Right lobe of liver (tissue), 6 donors: ENCODE measurements around the gene TMEM38B. TPM values are rescaled to one million over a fixed set of nuclear protein-coding genes. Genes with fewer than 3 reads are reported as not detected.

ENCODE experiments used
- ATAC-seq, 4 donors: fragments of 200-7000 bp; cut with Tn5 transposase; one replicate each; pipeline ENCODE4 v1.9.1; 2020; ENCODE audit warnings: mild to moderate bottlenecking in 4 of 4, moderate library complexity in 4 of 4
- DNase-seq, 3 donors: peaks; one replicate each; pipeline ENCODE4 v3.0.0-alpha.2; 2020
- H3K27ac ChIP-seq, 3 donors: fragments of 200-600 bp; one replicate each; pipeline ENCODE4 v1.8.0; 2022
- H3K27me3 ChIP-seq, 2 donors: fragments of 200-600 bp; one replicate each; pipeline ENCODE4 v1.8.0; 2022
- H3K36me3 ChIP-seq, 4 donors: fragments of 200-600 bp; sonication (generic) in 1 of 4; one replicate each; pipeline versions ENCODE4 v1.5.1 to v1.8.0; 2017 to 2022; ENCODE audit warnings: control low read depth in 1 of 4
- H3K4me1 ChIP-seq, 4 donors: fragments of 200-600 bp; sonication (generic) in 1 of 4; one replicate each; pipeline versions ENCODE4 v1.5.1 to v1.8.0; 2017 to 2022; ENCODE audit warnings: control low read depth in 1 of 4
- H3K4me3 ChIP-seq, 3 donors: fragments of 200-600 bp; one replicate each; pipeline ENCODE4 v1.8.0; 2022
- H3K9me3 ChIP-seq, 4 donors: fragments of 200-600 bp; sonication (generic) in 1 of 4; one replicate each; pipeline versions ENCODE4 v1.5.1 to v1.8.0; 2017 to 2022; ENCODE audit warnings: control low read depth in 1 of 4
- POLR2A ChIP-seq: fragments of 450-650 bp; IDR thresholded peaks from one replicate; pipeline ENCODE4 v1.6.1; 2017; ENCODE audit warnings: antibody characterized with exemption, mild to moderate bottlenecking
- WGBS: methylation state at CpG from one replicate; pipeline ENCODE4 v1.1.6; 2018; ENCODE audit warnings: low coverage, low lambda C conversion rate; ENCODE audit not compliant: insufficient coverage; ENCODE audit errors: missing lambda C conversion rate; 5-methylcytosine and 5-hydroxymethylcytosine counted together
- intact Hi-C, 2 donors: fragments of 100-400 bp; cut with DNase I; formaldehyde crosslinking; loops; one replicate each; pipeline versions ENCODE4 v1.11.2 to v1.14.1; 2022
- total RNA-seq, 6 experiments: library from RNA; depleted of rRNA in 2 of 6; stranded (reverse); fragments of >200 nt in 2 of 6; fragmentation: NEBNext Ultra II Directional in 3 of 6; extraction: Animal tissue kit (Norgen Biotek cat#: 25700) in 3 of 6; gene quantifications; one replicate each; pipeline versions ENCODE4 v1.1.0 to v1.2.4, GENCODE V29; 2016 to 2023
- TF ChIP-seq, protein P1 (sequence below), 4 donors: fragments of 200-600 bp in 3 of 4; fragments of 450-650 bp in 1 of 4; IDR thresholded peaks; one replicate each; pipeline versions ENCODE4 v1.5.1 to v1.8.0; 2016 to 2022; ENCODE audit warnings: antibody characterized with exemption in 4 of 4, mild to moderate bottlenecking in 2 of 4
- donor health status: DM: no; HTN: yes; CAD: no.
- donor health status: DM: no; HTN: no; CAD: no.
- donor health status: DM: no; HTN: no; CAD: no.
- donor health status: DM: no; HTN: yes; CAD: no.
- donor health status: DM: no; HTN: yes; CAD: no.

Gene TMEM38B
- total RNA-seq, 6 experiments from 2014 or later: 9.5 to 16.9 (median 11.9) TPM

DNA sequence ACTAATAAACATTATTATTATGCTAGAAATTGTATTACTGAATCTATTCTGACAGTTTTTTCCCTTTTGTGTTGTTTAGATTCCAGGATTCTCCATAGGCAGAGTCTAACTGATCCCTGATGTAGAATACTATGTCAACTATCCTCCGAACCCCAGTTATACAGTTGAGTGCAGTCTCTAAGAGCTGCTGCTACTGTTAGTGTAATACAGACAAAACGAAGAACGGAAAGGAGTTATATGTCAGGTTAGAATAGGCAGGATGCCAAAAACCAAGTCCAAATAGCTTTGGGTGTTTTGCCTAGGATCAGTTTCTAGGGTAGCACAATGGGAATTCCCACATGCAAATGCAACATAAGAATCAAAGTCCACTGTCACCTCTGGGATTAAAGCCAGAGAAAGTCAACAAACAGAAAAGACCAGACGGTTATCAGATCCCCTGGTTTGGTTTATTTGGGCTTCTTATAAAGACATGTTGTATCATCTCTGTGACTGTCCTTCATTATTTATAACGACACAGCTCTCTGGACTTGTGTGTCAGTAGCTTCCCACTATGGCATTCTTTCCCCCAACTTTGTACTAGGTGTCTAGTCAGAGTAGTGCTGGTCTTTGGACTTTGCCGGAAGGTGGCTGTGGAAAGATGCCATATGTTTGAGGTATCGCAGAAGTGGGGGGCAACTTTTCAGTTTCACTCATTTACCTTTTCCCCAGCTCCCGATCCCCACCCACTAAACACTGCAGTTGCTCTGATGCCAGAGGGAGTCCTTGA, 14.9 kb upstream of the TMEM38B start:
- no peak for TF ChIP-seq POLR2A
- TF ChIP-seq, protein P1, sequence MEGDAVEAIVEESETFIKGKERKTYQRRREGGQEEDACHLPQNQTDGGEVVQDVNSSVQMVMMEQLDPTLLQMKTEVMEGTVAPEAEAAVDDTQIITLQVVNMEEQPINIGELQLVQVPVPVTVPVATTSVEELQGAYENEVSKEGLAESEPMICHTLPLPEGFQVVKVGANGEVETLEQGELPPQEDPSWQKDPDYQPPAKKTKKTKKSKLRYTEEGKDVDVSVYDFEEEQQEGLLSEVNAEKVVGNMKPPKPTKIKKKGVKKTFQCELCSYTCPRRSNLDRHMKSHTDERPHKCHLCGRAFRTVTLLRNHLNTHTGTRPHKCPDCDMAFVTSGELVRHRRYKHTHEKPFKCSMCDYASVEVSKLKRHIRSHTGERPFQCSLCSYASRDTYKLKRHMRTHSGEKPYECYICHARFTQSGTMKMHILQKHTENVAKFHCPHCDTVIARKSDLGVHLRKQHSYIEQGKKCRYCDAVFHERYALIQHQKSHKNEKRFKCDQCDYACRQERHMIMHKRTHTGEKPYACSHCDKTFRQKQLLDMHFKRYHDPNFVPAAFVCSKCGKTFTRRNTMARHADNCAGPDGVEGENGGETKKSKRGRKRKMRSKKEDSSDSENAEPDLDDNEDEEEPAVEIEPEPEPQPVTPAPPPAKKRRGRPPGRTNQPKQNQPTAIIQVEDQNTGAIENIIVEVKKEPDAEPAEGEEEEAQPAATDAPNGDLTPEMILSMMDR (IDR thresholded peaks at IDR 0.05): no peak
- intact Hi-C loops: no loop called here
- 22% methylated on average over 8 of the region's 8 CpGs for WGBS
- Histone ChIP-seq H3K36me3 (no peaks in the 10 kb centered on the region), H3K27me3 (no peaks in the 10 kb centered on the region), H3K4me1 (peaks cover 0 to 14% (median 5%) of the 10 kb centered on the region in 4 donors), H3K27ac (peak overlapping the region; percentile 35 to 44 (median 41)), H3K4me3 (no peak overlapping the region), H3K9me3 (no peaks in the 10 kb centered on the region)
- DNase-seq: peak in 1 of 3 donors; percentile 48
- peak; percentile 90 to 98 (median 94) for ATAC-seq

DNA sequence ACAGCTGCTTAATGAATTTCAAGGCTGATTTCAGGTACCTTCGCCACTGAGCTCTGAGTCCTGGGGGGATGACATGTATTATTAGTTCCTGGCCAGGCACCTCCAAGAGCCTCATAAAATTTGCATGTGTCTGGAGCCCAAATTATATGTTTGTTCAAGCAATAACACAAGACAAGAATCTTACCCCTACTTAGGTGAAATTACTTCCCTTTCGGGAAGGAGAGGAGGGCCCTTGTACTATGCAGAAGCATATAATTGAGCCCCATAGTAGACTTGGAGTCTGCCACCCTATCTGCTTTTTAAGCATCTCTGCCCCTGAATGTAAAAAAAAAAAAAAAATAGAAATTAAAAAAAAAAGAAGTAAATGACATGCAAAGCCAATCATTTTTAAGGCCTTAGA, 13.0 kb upstream of the TMEM38B start:
- H3K4me1 ChIP-seq: peaks cover 0 to 14% (median 5%) of the 10 kb centered on the region in 4 donors
- no peaks in the 10 kb centered on the region for H3K36me3 ChIP-seq
- WGBS: 94% methylated on average over 2 of the region's 2 CpGs
- no peaks in the 10 kb centered on the region for H3K9me3 ChIP-seq
- intact Hi-C loops: no loop called here
- no peak overlapping the region for H3K4me3 ChIP-seq
- H3K27ac ChIP-seq: no peak overlapping the region
- no peak for DNase-seq
- no peaks in the 10 kb centered on the region for H3K27me3 ChIP-seq
- ATAC-seq: no peak
- no peak for TF ChIP-seq POLR2A
- TF ChIP-seq, protein P1 (IDR thresholded peaks at IDR 0.05): no peak

DNA sequence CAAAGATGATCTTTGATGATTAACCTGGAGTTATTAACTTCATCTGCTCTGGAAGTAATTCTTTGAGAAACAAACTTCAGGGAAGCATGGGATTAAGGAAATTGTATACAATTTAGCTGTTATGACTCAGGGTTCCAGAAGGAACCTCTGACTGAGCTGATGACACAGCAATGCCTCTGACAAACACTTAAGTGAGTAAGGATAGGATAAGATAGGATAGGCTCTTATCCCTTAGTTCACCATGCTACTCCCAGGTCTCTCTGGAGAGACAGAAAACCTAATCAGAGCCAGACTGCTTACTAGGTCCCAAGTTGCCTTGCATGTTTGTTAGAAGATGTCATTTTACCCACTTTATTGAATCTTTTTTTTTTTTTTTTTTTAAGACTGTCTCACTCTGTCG, 12.6 kb upstream of the TMEM38B start:
- WGBS: 100% methylated on average over 1 of the region's 1 CpG

GRCh38 chr9:105683688-105684275, 10.6 kb upstream of the TMEM38B start:
- H3K4me1 ChIP-seq: peaks cover 0 to 9% (median 4%) of the 10 kb centered on the region in 4 donors
- DNase-seq: no peak
- ATAC-seq: no peak
- 73% methylated on average over 1 of the region's 1 CpG for WGBS
- no peak overlapping the region for H3K27ac ChIP-seq
- no peak for TF ChIP-seq POLR2A
- TF ChIP-seq, protein P1 (IDR thresholded peaks at IDR 0.05): no peak
- H3K4me3 ChIP-seq: no peak overlapping the region
- no peaks in the 10 kb centered on the region for H3K36me3 ChIP-seq
- no peaks in the 10 kb centered on the region for H3K27me3 ChIP-seq
- intact Hi-C loops: no loop called here
- no peaks in the 10 kb centered on the region for H3K9me3 ChIP-seq

More for the DNA sequence above, 12.6 kb upstream of the TMEM38B start:
- no peak for ATAC-seq
- Histone ChIP-seq H3K27me3 (no peaks in the 10 kb centered on the region), H3K4me3 (no peak overlapping the region), H3K27ac (no peak overlapping the region), H3K4me1 (peaks cover 0 to 14% (median 5%) of the 10 kb centered on the region in 4 donors), H3K9me3 (no peaks in the 10 kb centered on the region), H3K36me3 (no peaks in the 10 kb centered on the region)
- intact Hi-C loops: no loop called here
- DNase-seq: no peak
- TF ChIP-seq POLR2A: no peak
- TF ChIP-seq, protein P1 (IDR thresholded peaks at IDR 0.05): no peak
